ENCODE data around the gene ABCD3. TPM values are rescaled to one million over a fixed set of nuclear protein-coding genes. Genes with fewer than 3 reads are reported as not detected.

ABCD3 gene
- total RNA-seq, 1 donor from 2014 or later = 25.8 TPM

- DNase-seq (ENCODE audit: low read depth) = no peak
- Histone ChIP-seq H3K27me3 (ENCODE audit: control insufficient read depth, insufficient read depth, low read length) (no peaks in the 10 kb centered on the region), H3K36me3 (ENCODE audit: control insufficient read depth, insufficient read depth, low read length) (no peaks in the 10 kb centered on the region), H3K4me3 (ENCODE audit: low read depth, low read length) (no peak overlapping the region)
- TF ChIP-seq CTCF (IDR thresholded peaks at IDR 0.05; ENCODE audit: insufficient read depth, low read length, poor library complexity, severe bottlenecking) = no peak
Measured at GRCh38 chr1:94543001-94543400, 124.8 kb downstream of the ABCD3 start.

- Histone ChIP-seq H3K36me3 (ENCODE audit: control insufficient read depth, insufficient read depth, low read length) (no peaks in the 10 kb centered on the region), H3K4me3 (ENCODE audit: low read depth, low read length) (no peak overlapping the region), H3K27me3 (ENCODE audit: control insufficient read depth, insufficient read depth, low read length) (no peaks in the 10 kb centered on the region)
- no peak for DNase-seq (ENCODE audit: low read depth)
- TF ChIP-seq CTCF (IDR thresholded peaks at IDR 0.05; ENCODE audit: insufficient read depth, low read length, poor library complexity, severe bottlenecking) = no peak
Measured at GRCh38 chr1:94543893-94544635, 125.9 kb downstream of the ABCD3 start.

GRCh38 chr1:94544706-94545490 lies 126.7 kb downstream of the ABCD3 start:
- no peak for TF ChIP-seq CTCF (IDR thresholded peaks at IDR 0.05; ENCODE audit: insufficient read depth, low read length, poor library complexity, severe bottlenecking)
- no peak for DNase-seq (ENCODE audit: low read depth)
- Histone ChIP-seq H3K4me3 (ENCODE audit: low read depth, low read length) (no peak overlapping the region), H3K36me3 (ENCODE audit: control insufficient read depth, insufficient read depth, low read length) (no peaks in the 10 kb centered on the region), H3K27me3 (ENCODE audit: control insufficient read depth, insufficient read depth, low read length) (no peaks in the 10 kb centered on the region)

GRCh38 chr1:94549706-94550105 lies 131.5 kb downstream of the ABCD3 start:
- no peak overlapping the region for H3K4me3 ChIP-seq (ENCODE audit: low read depth, low read length)
- H3K36me3 ChIP-seq (ENCODE audit: control insufficient read depth, insufficient read depth, low read length) = no peaks in the 10 kb centered on the region
- TF ChIP-seq CTCF (IDR thresholded peaks at IDR 0.05; ENCODE audit: insufficient read depth, low read length, poor library complexity, severe bottlenecking) = no peak
- no peak for DNase-seq (ENCODE audit: low read depth)
- H3K27me3 ChIP-seq (ENCODE audit: control insufficient read depth, insufficient read depth, low read length) = no peaks in the 10 kb centered on the region

GRCh38 chr1:94550396-94550795 lies 132.2 kb downstream of the ABCD3 start:
- TF ChIP-seq CTCF (IDR thresholded peaks at IDR 0.05; ENCODE audit: insufficient read depth, low read length, poor library complexity, severe bottlenecking) = no peak
- no peak overlapping the region for H3K4me3 ChIP-seq (ENCODE audit: low read depth, low read length)

More at GRCh38 chr1:94550396-94550795, 132.2 kb downstream of the ABCD3 start:
- DNase-seq (ENCODE audit: low read depth) = no peak
- Histone ChIP-seq H3K27me3 (ENCODE audit: control insufficient read depth, insufficient read depth, low read length) (no peaks in the 10 kb centered on the region), H3K36me3 (ENCODE audit: control insufficient read depth, insufficient read depth, low read length) (no peaks in the 10 kb centered on the region)

Data from kidney epithelial cell (primary cell).